K562 (cell line): ENCODE data around the gene RAB14. TPM values are rescaled to one million over a fixed set of nuclear protein-coding genes. Genes with fewer than 3 reads are reported as not detected.

Source experiments
- ATF3 ChIP-seq, 2 experiments: fragments of 450-650 bp in 1 of 2; sonication (generic) in 1 of 2; formaldehyde crosslinking in 1 of 2; IDR thresholded peaks in 1 of 2; conservative IDR thresholded peaks in 1 of 2; 2 replicates each; pipeline versions ENCODE4 v1.6.1 to v1.8.1; 2016 to 2023; ENCODE audit warnings: mild to moderate bottlenecking in 2 of 2, moderate library complexity in 2 of 2, inconsistent platforms in 1 of 2, missing genetic modification reagents in 1 of 2
- BRD9 ChIP-seq: fragments of 450-650 bp; IDR thresholded peaks from 2 replicates; pipeline ENCODE4 v1.6.1; 2018; ENCODE audit warnings: low read depth; ENCODE audit not compliant: partially characterized antibody
- CBFA2T2 ChIP-seq: fragments of 450-650 bp; conservative IDR thresholded peaks from 2 replicates; pipeline ENCODE4 v1.6.1; 2017; ENCODE audit warnings: mild to moderate bottlenecking
- DACH1 ChIP-seq: fragments of 450-650 bp; IDR thresholded peaks from 2 replicates; pipeline ENCODE4 v1.6.1; 2018; ENCODE audit not compliant: partially characterized antibody
- DPF2 ChIP-seq: fragments of 450-650 bp; IDR thresholded peaks from 2 replicates; pipeline ENCODE4 v1.6.1; 2016
- ERF ChIP-seq: fragments of 450-650 bp; formaldehyde crosslinking; IDR thresholded peaks from 2 replicates; pipeline ENCODE4 v1.4.0; 2020; ENCODE audit warnings: mild to moderate bottlenecking, mixed read lengths
- ILK ChIP-seq: fragments of 450-650 bp; IDR thresholded peaks from 2 replicates; pipeline ENCODE4 v1.6.1; 2016; ENCODE audit warnings: missing genetic modification characterization, low read depth, mild to moderate bottlenecking, missing compliant biosample characterization, moderate library complexity, borderline replicate concordance
- MBD2 ChIP-seq: sonication (generic); IDR thresholded peaks from 2 replicates; pipeline ENCODE4 v1.6.1; 2016; ENCODE audit warnings: low read depth, borderline replicate concordance
- MIER1 ChIP-seq: fragments of 450-650 bp; IDR thresholded peaks from 2 replicates; pipeline ENCODE4 v1.6.1; 2016; ENCODE audit warnings: antibody characterized with exemption, mild to moderate bottlenecking, low read depth
- POLR2B ChIP-seq: fragments of 450-650 bp; IDR thresholded peaks from 2 replicates; pipeline ENCODE4 v1.6.1; 2018; ENCODE audit warnings: low read depth; ENCODE audit not compliant: partially characterized antibody
- TAL1 ChIP-seq: fragments of 450-650 bp; IDR thresholded peaks from 2 replicates; pipeline ENCODE4 v1.6.1; 2016; ENCODE audit warnings: mild to moderate bottlenecking
- ZBTB9 ChIP-seq: fragments of 450-650 bp; formaldehyde crosslinking; IDR thresholded peaks from 2 replicates; pipeline ENCODE4 v1.4.0; 2020; ENCODE audit warnings: mild to moderate bottlenecking, moderate library complexity
- ZNF311 ChIP-seq: fragments of 250-450 bp; sonication (Bioruptor Pico); IDR thresholded peaks from 2 replicates; pipeline ENCODE4 v1.4.0; 2020; ENCODE audit warnings: mild to moderate bottlenecking, moderate library complexity
- ZNF778 ChIP-seq: fragments of 450-650 bp; formaldehyde crosslinking; IDR thresholded peaks from 2 replicates; pipeline ENCODE4 v1.4.0; 2020; ENCODE audit warnings: mild to moderate bottlenecking, moderate library complexity
- polyA plus RNA-seq, 8 experiments: library from polyadenylated mRNA; depleted of rRNA in 4 of 8; stranded (reverse) in 5 of 8; unstranded in 3 of 8; fragments of >200 nt; fragmentation: Nextera tagmentation in 2 of 8; fragmentation: Illumina TruSeq in 1 of 8; extraction: Ambion mirVana in 2 of 8; extraction: Trizol in 1 of 8; gene quantifications; 2 replicates each; pipeline versions ENCODE4 v1.2.1 to v1.2.3, GENCODE V29; 2011 to 2014; ENCODE audit warnings: inconsistent platforms in 1 of 8, missing spikeins in 1 of 8
- total RNA-seq, 7 experiments: library from RNA; depleted of rRNA in 6 of 7; stranded (reverse); fragments of >200 nt in 6 of 7; fragmentation: Illumina TruSeq in 2 of 7; extraction: Trizol in 2 of 7; gene quantifications; 2 replicates each; pipeline versions ENCODE4 v1.2.1 to v1.2.3, GENCODE V29; 2011 to 2021; ENCODE audit warnings: low replicate concordance in 1 of 7
- TF ChIP-seq, protein P1 (sequence below): sonication (generic); formaldehyde crosslinking; IDR thresholded peaks from 2 replicates; pipeline ENCODE4 v1.8.0; 2023; ENCODE audit warnings: missing genetic modification reagents, mild to moderate bottlenecking, borderline replicate concordance
- TF ChIP-seq, protein P2 (sequence below): fragments of 450-650 bp; IDR thresholded peaks from 2 replicates; pipeline ENCODE4 v1.6.1; 2017; ENCODE audit warnings: mild to moderate bottlenecking, moderate library complexity
- TF ChIP-seq, protein P3 (sequence below): fragments of 450-650 bp; formaldehyde crosslinking; conservative IDR thresholded peaks from 2 replicates; pipeline ENCODE4 v1.4.0; 2022; ENCODE audit warnings: mild to moderate bottlenecking, missing genetic modification characterization

Gene RAB14
- total and polyA plus RNA-seq, 9 of the 15 experiments (the other 6 are each of a cell fraction or from before 2014, with no cell fraction given), result 10.3 to 41.8 (median 20.9) TPM

DNA sequence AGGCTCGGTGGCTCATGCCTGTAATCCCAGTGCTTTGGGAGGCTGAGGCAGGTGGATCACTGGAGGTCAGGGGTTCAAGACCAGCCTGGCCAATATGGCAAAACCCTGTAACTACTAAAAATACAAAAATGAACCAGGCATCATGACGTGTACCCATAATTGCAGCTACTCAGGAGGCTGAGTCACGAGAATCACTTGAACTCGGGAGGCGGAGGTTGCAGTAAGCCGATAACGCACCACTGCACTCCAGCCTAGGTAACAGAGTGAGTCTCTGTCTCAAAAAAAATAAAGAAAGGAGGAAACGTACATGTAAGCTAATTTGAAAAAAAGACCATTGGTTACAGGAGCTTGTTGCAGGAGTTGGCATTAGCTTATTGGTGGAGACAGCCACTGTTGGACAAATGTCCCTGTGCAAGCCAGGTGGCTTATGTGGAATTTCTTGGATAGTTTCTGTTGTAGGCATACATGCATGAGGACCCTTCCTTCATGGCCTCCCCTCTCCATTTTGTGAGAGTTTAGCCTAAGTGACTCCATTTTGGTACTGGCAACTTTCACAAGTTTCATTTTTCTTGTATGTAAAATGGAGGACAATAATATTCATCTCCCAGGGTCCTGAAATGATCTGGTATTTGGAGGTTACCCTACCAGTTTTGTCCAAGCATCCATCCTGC, 16.8 kb upstream of the RAB14 start (continued):
- TF ChIP-seq, protein P1, sequence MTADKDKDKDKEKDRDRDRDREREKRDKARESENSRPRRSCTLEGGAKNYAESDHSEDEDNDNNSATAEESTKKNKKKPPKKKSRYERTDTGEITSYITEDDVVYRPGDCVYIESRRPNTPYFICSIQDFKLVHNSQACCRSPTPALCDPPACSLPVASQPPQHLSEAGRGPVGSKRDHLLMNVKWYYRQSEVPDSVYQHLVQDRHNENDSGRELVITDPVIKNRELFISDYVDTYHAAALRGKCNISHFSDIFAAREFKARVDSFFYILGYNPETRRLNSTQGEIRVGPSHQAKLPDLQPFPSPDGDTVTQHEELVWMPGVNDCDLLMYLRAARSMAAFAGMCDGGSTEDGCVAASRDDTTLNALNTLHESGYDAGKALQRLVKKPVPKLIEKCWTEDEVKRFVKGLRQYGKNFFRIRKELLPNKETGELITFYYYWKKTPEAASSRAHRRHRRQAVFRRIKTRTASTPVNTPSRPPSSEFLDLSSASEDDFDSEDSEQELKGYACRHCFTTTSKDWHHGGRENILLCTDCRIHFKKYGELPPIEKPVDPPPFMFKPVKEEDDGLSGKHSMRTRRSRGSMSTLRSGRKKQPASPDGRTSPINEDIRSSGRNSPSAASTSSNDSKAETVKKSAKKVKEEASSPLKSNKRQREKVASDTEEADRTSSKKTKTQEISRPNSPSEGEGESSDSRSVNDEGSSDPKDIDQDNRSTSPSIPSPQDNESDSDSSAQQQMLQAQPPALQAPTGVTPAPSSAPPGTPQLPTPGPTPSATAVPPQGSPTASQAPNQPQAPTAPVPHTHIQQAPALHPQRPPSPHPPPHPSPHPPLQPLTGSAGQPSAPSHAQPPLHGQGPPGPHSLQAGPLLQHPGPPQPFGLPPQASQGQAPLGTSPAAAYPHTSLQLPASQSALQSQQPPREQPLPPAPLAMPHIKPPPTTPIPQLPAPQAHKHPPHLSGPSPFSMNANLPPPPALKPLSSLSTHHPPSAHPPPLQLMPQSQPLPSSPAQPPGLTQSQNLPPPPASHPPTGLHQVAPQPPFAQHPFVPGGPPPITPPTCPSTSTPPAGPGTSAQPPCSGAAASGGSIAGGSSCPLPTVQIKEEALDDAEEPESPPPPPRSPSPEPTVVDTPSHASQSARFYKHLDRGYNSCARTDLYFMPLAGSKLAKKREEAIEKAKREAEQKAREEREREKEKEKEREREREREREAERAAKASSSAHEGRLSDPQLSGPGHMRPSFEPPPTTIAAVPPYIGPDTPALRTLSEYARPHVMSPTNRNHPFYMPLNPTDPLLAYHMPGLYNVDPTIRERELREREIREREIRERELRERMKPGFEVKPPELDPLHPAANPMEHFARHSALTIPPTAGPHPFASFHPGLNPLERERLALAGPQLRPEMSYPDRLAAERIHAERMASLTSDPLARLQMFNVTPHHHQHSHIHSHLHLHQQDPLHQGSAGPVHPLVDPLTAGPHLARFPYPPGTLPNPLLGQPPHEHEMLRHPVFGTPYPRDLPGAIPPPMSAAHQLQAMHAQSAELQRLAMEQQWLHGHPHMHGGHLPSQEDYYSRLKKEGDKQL (CRISPR knock-in tag), result no peak
- TF ChIP-seq TAL1 (no peak), MBD2 (no peak), BRD9 (no peak), MIER1 (no peak), DACH1 (no peak), ZNF311 (peak; percentile 93), CBFA2T2 (no peak), DPF2 (peak; percentile 80), ILK (tag) (peak; percentile 80; the same call in 1 of the 2 replicates), ZBTB9 (CRISPR knock-in tag) (peak; percentile 92; the same call in 1 of the 2 replicates), POLR2B (no peak), ERF (CRISPR knock-in tag) (peak; percentile 77; the same call in 1 of the 2 replicates), ATF3 (IDR thresholded peaks at IDR 0.05) (no peak; the same call in none of the 2 replicates), ATF3 (CRISPR knock-in tag; conservative IDR thresholded peaks at IDR 0.05) (0 out of 2 replicates have a peak, but pooled peaks have one; percentile 42), ZNF778 (CRISPR knock-in tag) (no peak)
- TF ChIP-seq, protein P2, sequence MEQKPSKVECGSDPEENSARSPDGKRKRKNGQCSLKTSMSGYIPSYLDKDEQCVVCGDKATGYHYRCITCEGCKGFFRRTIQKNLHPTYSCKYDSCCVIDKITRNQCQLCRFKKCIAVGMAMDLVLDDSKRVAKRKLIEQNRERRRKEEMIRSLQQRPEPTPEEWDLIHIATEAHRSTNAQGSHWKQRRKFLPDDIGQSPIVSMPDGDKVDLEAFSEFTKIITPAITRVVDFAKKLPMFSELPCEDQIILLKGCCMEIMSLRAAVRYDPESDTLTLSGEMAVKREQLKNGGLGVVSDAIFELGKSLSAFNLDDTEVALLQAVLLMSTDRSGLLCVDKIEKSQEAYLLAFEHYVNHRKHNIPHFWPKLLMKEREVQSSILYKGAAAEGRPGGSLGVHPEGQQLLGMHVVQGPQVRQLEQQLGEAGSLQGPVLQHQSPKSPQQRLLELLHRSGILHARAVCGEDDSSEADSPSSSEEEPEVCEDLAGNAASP, result no peak
- TF ChIP-seq, protein P3, sequence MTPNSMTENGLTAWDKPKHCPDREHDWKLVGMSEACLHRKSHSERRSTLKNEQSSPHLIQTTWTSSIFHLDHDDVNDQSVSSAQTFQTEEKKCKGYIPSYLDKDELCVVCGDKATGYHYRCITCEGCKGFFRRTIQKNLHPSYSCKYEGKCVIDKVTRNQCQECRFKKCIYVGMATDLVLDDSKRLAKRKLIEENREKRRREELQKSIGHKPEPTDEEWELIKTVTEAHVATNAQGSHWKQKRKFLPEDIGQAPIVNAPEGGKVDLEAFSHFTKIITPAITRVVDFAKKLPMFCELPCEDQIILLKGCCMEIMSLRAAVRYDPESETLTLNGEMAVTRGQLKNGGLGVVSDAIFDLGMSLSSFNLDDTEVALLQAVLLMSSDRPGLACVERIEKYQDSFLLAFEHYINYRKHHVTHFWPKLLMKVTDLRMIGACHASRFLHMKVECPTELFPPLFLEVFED (CRISPR knock-in tag), result no peak
